Loucy (cell line): ENCODE results near the gene DBET.
"Not testable (repeated sequence)": the region's sequence is repeated elsewhere in the genome, so short reads cannot be mapped to it uniquely, and the experiment has no call there.

Source experiments
- EZH2phosphoT487 ChIP-seq: fragments of 200-600 bp; IDR thresholded peaks from 2 replicates; pipeline ENCODE4 v1.6.1; 2018; ENCODE audit warnings: antibody characterized with exemption, mild to moderate bottlenecking, moderate library complexity, borderline replicate concordance
- TF ChIP-seq, protein P1 (sequence below): fragments of 200-600 bp; sonication (generic); conservative IDR thresholded peaks from 2 replicates; pipeline ENCODE4 v1.5.1; 2014; ENCODE audit warnings: mild to moderate bottlenecking, antibody characterized with exemption, low read length

- TF ChIP-seq, protein P1, sequence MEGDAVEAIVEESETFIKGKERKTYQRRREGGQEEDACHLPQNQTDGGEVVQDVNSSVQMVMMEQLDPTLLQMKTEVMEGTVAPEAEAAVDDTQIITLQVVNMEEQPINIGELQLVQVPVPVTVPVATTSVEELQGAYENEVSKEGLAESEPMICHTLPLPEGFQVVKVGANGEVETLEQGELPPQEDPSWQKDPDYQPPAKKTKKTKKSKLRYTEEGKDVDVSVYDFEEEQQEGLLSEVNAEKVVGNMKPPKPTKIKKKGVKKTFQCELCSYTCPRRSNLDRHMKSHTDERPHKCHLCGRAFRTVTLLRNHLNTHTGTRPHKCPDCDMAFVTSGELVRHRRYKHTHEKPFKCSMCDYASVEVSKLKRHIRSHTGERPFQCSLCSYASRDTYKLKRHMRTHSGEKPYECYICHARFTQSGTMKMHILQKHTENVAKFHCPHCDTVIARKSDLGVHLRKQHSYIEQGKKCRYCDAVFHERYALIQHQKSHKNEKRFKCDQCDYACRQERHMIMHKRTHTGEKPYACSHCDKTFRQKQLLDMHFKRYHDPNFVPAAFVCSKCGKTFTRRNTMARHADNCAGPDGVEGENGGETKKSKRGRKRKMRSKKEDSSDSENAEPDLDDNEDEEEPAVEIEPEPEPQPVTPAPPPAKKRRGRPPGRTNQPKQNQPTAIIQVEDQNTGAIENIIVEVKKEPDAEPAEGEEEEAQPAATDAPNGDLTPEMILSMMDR = not testable (repeated sequence)
- TF ChIP-seq EZH2phosphoT487 = not testable (repeated sequence)
Measured at GRCh38 chr4:190064805-190065204, 503 bp downstream of the DBET start.
